MCF 10A (cell line): ENCODE results near the gene NAALADL2. TPM values are rescaled to one million over a fixed set of nuclear protein-coding genes. Genes with fewer than 3 reads are reported as not detected.
"Not testable (repeated sequence)": the region's sequence is repeated elsewhere in the genome, so short reads cannot be mapped to it uniquely, and the experiment has no call there.

Experiments used
- BruUV-seq: library from RNA; stranded (reverse); fragments of 400-500 nt; replicated peaks from 2 replicates; lab custom pipeline; 2021; lab: Mats Ljungman, UMichigan
- CTCF ChIA-PET: fragments of 300-600 bp; sonication (Branson Sonifier 250); formaldehyde crosslinking; extraction: SDS; loops from one replicate; lab custom pipeline; 2021; ENCODE audit warnings: antibody characterized with exemption, inconsistent platforms; lab: Yijun Ruan, JAX
- POLR2A ChIA-PET: fragments of 300-600, 350-650 bp; sonication (Branson Sonifier 250); formaldehyde crosslinking; extraction: SDS; loops from one replicate; lab custom pipeline; 2020; ENCODE audit warnings: antibody characterized with exemption, inconsistent platforms; lab: Yijun Ruan, JAX
- DNase-seq: peaks from one replicate; pipeline ENCODE4 v3.0.0-alpha.2; 2018; ENCODE audit not compliant: unreplicated experiment
- H3K27ac Mint-ChIP-seq: one replicate; pipeline ENCODE4 v1.8.0; 2022; ENCODE audit warnings: mild to moderate bottlenecking, low read depth, mixed read lengths; ENCODE audit not compliant: unreplicated experiment
- H3K27me3 Mint-ChIP-seq: one replicate; pipeline ENCODE4 v1.8.0; 2022; ENCODE audit warnings: mixed read lengths; ENCODE audit not compliant: insufficient read depth, unreplicated experiment
- H3K36me3 Mint-ChIP-seq: one replicate; pipeline ENCODE4 v1.8.0; 2022; ENCODE audit warnings: mild to moderate bottlenecking, moderate library complexity, mixed read lengths; ENCODE audit not compliant: insufficient read depth, unreplicated experiment
- H3K4me1 Mint-ChIP-seq: one replicate; pipeline ENCODE4 v1.8.0; 2022; ENCODE audit warnings: mixed read lengths; ENCODE audit not compliant: insufficient read depth, unreplicated experiment
- H3K4me3 Mint-ChIP-seq: one replicate; pipeline ENCODE4 v1.8.0; 2022; ENCODE audit warnings: mild to moderate bottlenecking, moderate library complexity, mixed read lengths; ENCODE audit not compliant: unreplicated experiment
- H3K9me3 Mint-ChIP-seq: one replicate; pipeline ENCODE4 v1.8.0; 2022; ENCODE audit warnings: mixed read lengths; ENCODE audit not compliant: unreplicated experiment
- CTCF ChIP-seq: fragments of 200-600 bp; IDR thresholded peaks from one replicate; pipeline ENCODE4 v1.8.0; 2022; ENCODE audit warnings: antibody characterized with exemption, mild to moderate bottlenecking; ENCODE audit not compliant: unreplicated experiment
- intact Hi-C: fragments of 100-400 bp; cut with micrococcal nuclease; formaldehyde crosslinking; loops from 2 replicates; pipeline ENCODE4 v1.14.1; 2022
- total RNA-seq: library from RNA; stranded (reverse); gene quantifications from 2 replicates; pipeline ENCODE4 v1.2.3, GENCODE V29; 2022

Gene NAALADL2
- total RNA-seq, 1 experiment from 2014 or later, result 4.2 TPM

GRCh38 chr3:175453361-175453760, 594.2 kb downstream of the NAALADL2 start:
- TF ChIP-seq CTCF, result no peak
- no peaks in the 10 kb centered on the region for H3K36me3 Mint-ChIP-seq
- no peak for DNase-seq
- CTCF ChIA-PET, result interaction anchor here (0.6 kb wide), 1 partner anchor 59 kb away, joined by 3 read pairs; no protein-coding TSS in a partner anchor
- no peak overlapping the region for H3K4me3 Mint-ChIP-seq
- H3K9me3 Mint-ChIP-seq, result no peaks in the 10 kb centered on the region
- intact Hi-C loops, result no loop called here
- H3K4me1 Mint-ChIP-seq, result peaks cover 7% of the 10 kb centered on the region
- H3K27ac Mint-ChIP-seq, result no peak overlapping the region
- H3K27me3 Mint-ChIP-seq, result no peaks in the 10 kb centered on the region
- POLR2A ChIA-PET, result no interaction called here
- no TSS peak for BruUV-seq

GRCh38 chr3:175456466-175456865, 597.3 kb downstream of the NAALADL2 start:
- H3K4me1 Mint-ChIP-seq, result peaks cover 7% of the 10 kb centered on the region
- H3K27me3 Mint-ChIP-seq, result no peaks in the 10 kb centered on the region
- DNase-seq, result no peak

GRCh38 chr3:175457301-175457700, 598.2 kb downstream of the NAALADL2 start:
- TF ChIP-seq CTCF, result no peak
- Mint-ChIP-seq H3K36me3 (no peaks in the 10 kb centered on the region), H3K27ac (no peak overlapping the region), H3K4me1 (peaks cover 7% of the 10 kb centered on the region), H3K27me3 (no peaks in the 10 kb centered on the region), H3K4me3 (no peak overlapping the region), H3K9me3 (peaks cover 8% of the 10 kb centered on the region)
- no TSS peak for BruUV-seq
- CTCF ChIA-PET, result interaction anchor here (0.6 to 0.7 kb wide), 2 partner anchors 8 to 804 kb away, joined by 3 to 5 read pairs; no protein-coding TSS in a partner anchor
- DNase-seq, result no peak
- intact Hi-C loops, result no loop called here
- POLR2A ChIA-PET, result no interaction called here

More at GRCh38 chr3:175456466-175456865, 597.3 kb downstream of the NAALADL2 start:
- POLR2A ChIA-PET, result no interaction called here
- Mint-ChIP-seq H3K4me3 (no peak overlapping the region), H3K27ac (no peak overlapping the region), H3K9me3 (peaks cover 5% of the 10 kb centered on the region), H3K36me3 (no peaks in the 10 kb centered on the region)
- no TSS peak for BruUV-seq
- TF ChIP-seq CTCF, result no peak
- CTCF ChIA-PET, result interaction anchor here (0.5 kb wide), 1 partner anchor 188 kb away, joined by 6 read pairs; no protein-coding TSS in a partner anchor
- intact Hi-C loops, result no loop called here

- intact Hi-C loops, H3K4me3 Mint-ChIP-seq, BruUV-seq, H3K27me3 Mint-ChIP-seq, DNase-seq, H3K9me3 Mint-ChIP-seq, POLR2A ChIA-PET, H3K36me3 Mint-ChIP-seq, H3K27ac Mint-ChIP-seq, H3K4me1 Mint-ChIP-seq: not testable (repeated sequence)
- CTCF ChIA-PET, result interaction anchor here (0.7 kb wide), 1 partner anchor 31 kb away, joined by 3 read pairs; no protein-coding TSS in a partner anchor
Measured at GRCh38 chr3:175460849-175461399, 601.8 kb downstream of the NAALADL2 start.
